Stimulated activated CD8-positive, alpha-beta memory T cell treated with anti-CD3 and anti-CD28 coated beads, Interleukin-12 subunit alpha, Interleukin-12 subunit beta, amount 100 ng/mL, for 1 hour (primary cell): ENCODE results near the gene BMP6.
"Not testable (repeated sequence)": the region's sequence is repeated elsewhere in the genome, so short reads cannot be mapped to it uniquely, and the experiment has no call there.

Source experiments
- DNase-seq: peaks from one replicate; pipeline ENCODE4 v3.0.0-alpha.2; 2020; ENCODE audit warnings: low read depth

Gene BMP6

DNA sequence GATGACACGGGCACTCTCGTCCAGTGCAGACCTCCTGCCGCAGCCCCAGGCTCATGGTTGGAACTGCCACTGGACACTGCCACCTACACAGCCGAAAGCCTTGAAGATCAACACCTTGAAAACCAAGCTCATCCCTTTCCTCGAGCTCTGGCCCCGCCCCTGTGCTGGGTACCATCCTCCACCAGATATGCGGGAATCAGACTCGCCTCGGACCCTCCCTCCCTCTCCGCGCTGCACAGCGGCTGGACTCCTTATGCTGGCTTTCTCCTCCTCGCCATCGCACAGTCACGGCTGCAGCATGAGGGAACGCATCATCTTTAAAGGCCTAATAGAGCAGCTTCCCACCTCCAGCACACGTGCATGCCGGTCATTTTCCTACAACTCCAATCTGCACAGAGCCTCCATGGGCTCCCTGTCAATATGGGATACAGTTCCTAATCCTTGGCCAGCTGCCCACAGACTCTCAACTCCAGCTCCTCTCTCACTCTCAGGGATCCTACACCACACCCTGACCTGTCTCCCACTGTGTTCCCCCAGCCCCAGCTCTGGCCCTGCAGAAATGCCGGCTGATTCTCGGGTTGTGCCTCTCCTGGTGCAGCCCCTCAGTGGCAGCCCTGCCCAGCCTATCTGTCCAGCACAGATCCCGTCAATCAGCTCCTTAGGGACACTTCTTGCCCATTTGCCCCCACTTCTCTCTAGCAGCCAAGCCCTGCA, 161.5 kb downstream of the BMP6 start:
- no peak for DNase-seq

DNA sequence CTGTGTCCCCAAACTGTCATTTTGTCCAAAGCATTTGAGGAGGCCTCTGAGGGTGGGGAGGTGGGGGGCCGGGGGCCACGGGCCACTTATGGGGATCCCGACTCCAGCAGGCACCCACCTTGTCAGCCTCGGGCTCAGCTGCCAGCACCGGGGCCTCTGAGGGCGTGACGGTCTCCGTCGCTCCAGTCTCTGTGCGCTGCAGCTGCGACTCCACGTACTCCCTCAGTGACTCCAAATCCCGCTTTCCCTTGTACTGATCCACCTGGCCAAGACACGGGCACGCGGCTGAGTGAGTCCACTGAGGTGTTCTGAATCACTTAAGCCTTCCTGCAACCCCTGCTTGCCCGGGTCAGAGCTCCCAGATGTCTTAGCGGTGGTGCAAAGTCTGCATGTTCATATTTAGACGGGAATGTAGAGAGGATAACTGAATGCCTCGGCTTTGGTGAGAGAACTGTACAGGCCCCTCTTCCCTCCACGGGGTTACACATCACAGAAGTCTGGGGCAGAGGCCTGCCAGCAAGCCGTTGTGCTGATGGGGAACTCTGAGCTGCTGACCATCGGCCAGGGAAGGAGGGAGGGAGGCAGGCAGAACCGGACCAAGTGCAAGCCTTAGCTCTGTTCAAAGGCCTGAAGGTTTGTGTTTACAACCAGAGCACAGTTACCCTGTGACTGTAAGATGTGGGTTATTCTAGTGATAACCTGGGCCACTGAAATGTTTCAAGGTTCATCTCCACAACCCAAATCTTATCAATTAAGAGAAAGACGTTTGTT, 162.9 kb downstream of the BMP6 start:
- DNase-seq, result no peak

DNA sequence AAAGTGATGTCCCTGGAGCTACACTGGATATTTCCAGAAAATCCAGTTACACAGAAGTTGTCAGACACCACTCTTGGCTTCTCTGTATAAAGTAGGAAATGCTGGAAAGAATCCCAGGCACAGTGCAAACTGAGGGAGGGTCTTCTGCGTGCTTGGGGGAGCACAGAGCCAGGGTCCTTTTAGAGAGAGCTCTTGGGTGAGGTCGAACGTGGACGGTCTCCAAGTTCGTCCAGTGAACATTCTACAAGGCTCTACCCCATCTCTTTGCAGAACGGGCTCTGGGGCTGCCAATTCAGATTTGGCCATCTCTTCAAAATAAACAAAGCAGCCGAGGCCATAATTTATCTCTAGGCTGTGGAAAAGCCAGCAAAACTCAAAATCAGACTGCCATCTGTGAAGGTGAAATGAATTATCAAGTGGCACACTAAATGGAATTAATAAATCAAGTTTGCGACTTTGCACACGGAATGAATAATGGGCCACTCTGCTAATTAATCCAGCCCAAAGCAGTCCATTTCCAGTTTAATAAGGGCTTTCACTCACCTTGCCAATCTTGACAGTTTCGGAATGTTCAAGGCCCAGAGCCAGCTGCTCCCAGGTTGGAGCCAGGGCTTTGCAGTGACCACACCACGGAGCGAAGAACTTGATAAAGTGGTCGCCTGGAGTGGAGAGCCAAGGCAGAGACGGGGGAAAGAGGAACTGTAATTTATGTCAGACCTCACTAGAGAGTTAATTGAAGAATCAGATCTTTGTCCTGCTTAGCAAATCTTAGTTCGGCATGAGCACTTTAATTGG, 165.4 kb downstream of the BMP6 start:
- DNase-seq, result no peak

DNA sequence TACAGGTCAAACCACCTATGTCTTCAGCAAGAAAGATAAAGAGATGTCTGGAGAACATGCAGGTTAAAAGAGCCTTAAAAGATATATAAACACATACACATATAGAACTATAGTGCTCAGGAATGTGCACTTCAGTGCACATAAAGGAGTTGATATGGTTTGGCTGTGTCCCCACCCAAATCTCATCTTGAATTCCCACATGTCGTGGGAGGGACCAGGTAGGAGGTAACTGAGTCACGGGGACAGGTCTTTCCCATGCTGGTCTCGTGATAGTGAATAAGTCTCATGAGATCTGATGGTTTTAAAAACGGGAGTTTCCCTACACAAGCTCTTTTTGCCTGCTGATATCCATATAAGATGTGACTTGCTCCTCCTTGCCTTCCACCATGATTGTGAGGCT, 166.5 kb downstream of the BMP6 start:
- DNase-seq, result not testable (repeated sequence)

DNA sequence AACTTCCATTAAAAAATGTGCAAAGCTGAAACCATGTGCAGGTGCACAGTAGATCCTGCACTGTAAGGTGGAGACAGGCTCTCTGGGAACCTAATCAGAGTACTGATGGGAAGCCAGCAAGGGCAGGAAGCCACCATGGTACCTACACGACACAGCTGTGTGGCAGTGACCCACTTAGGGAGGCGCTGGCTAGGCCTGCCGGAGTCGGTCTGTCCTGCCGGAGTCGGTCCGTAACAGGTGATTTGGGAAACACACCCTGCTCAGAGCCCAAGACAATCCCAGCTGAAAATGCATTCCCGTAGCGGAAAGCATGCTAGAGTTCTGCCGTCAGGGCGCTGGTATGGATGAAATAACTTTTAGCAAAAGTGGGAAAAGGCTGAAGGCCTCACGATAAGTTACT, 167.4 kb downstream of the BMP6 start:
- DNase-seq, result no peak

DNA sequence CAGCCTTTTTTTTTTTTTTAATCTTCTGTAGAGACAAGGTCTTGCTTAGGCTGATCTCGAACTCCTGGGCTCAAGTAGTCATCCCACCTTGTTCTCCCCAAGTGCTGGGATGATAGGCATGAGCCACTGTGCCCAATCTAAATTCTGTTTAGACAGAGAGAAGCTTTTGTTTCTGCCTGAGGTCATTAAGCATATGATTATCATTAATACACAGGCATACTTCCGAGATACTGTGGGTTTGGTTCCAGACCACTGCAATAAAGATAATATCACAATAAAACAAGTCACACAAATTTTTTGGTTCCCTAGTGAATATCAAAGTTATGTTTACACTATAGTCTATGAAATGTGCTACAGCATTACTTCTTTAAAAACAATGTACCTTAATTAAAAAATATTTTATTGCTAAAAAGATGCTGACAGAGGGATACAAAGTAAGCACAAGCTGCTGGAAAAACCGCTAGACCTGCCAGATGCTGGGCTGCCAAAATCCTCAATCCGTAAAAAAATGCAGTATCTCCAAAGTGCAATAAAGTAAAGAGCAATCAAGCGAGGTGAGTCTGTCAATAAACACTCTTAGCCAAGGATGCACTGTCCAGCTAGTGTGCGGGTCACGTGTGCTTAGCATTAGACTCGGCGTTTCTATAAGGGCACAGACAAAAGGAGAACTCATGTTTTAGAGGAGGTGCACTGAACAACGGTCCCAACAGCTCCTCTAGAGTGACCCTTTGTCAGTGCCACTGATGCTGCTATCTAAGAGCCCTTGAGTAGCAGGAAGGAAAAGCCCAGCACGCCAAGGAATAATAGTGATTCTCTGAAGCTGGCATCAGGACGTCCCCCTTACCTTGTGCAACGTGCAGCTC, 168.6 kb downstream of the BMP6 start:
- DNase-seq, result no peak

DNA sequence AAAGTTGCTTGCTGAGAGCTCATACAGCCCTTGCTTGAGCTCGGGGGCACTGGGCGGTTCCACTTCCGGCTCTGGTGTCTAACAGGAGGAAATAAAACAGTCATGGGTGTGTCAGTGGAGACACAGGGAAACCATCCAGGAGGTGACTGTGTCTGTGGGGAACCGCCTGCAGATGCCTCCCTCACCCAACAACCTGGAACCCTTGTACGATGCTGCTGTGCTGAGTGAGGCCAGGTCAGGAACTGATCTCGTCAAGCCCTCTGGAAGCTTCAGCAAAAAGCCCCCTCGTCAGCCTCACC, 169.2 kb downstream of the BMP6 start:
- no peak for DNase-seq

DNA sequence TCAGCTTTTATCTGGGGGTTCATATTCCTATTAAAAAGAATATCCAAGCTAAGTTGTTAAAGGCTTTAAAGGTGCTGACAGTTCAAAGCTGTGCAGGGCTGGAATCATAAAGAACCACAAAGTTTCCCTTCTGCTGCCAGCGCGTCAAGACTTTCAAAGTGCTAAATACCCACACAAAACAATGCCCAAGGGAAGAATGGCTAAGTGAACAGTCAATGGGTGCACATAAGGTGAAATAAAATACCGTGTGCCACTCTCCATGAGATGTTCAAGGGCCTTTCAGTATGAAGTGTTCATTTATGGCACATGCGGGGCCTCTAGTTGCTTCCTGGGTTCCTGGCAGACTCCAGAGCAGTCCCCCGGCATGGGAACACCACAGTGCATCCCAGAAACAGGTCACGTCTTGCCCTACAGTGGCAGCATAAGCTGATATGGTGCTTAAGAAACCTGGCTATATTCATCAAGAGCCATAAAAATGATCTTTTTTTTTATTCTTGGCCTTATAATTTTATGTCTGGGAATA, 170.6 kb downstream of the BMP6 start:
- no peak for DNase-seq

DNA sequence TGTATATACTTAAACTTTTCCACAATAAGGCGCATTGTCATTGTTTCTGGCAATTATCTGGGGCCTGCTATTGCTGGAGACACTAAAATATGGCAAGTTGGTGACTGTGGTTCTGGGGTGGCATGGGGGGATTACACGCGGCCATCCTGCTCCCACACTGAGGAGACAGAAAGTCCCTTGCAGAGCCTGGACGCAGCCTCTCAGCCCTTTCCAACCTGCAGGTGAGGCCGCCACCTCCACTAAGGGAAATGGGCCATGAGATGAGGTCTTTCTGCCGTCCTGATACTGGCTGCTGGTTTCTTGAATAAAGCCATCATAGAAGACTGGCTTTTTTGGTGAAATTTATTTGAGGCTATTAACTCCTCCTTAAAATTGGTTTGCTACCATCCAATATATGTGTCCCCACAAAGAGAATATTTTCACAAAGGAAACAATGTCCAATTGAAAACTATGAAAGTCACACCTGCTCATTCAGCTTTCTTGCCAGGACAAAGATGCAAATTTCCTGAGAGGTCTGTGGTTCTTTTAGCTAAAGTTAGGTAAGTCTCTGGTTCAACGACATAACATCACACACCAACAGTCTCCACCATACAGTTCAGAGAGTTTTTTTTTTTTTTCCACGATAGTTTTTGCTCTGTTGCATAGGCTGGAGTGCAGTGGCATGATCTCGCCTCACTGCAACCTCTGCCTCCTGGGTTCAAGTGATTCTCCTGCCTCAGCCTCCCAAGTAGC, 171.7 kb downstream of the BMP6 start:
- no peak for DNase-seq

DNA sequence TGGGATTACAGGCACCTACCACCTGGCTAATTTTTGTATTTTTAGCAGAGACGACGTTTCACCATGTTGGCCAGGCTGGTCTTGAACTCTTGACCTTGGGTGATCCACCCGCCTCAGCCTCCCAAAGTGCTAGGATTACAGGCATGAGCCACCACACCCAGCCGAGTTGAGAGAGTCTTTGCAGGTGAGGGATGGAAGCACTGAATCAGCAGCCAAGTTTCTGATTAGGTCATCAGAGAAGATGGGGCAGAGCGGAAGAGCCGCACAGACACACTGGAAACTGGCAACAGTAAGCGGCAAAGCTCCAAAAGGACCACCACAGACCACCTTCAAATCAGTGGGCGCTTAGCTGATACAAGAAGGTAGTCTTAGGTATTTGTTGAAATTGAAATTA, 172.3 kb downstream of the BMP6 start:
- not testable (repeated sequence) for DNase-seq

DNA sequence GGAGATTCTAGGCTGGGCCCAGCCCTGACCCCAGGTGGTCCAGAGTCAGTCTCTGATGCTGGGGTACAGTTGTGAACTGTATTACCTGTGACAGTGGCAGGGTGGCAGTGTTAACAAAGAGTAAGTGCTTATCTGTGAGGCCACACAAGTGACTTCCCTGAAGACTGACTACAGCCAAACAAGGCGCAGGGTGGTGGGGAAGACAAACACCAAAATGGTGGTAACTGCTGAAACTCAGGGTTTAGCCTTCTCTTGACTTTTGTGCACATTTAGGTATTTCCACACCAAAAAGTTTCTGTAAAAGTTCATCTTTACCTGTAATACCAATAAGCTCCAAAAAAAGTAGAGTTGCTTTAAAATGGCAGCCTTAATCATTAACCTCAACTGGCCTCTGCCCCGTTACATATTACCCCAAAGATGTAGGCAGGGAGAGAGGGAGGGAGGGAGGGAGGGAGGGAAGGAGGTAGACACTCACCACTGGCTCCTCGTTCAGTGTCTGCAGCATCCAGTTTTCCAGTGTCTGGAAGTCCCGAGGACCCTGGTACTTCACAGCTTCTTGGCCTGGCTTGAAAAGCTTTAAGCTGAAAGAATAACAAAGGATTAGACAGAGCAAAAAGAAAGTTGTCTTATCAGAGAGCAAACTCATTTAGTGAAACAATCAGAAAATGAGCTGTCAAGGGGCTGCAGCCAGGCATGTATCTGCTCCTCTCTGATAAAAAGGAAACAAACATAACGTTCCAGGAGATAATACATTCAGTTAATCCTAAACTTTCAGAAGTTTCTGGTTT, 173.4 kb downstream of the BMP6 start:
- no peak for DNase-seq

DNA sequence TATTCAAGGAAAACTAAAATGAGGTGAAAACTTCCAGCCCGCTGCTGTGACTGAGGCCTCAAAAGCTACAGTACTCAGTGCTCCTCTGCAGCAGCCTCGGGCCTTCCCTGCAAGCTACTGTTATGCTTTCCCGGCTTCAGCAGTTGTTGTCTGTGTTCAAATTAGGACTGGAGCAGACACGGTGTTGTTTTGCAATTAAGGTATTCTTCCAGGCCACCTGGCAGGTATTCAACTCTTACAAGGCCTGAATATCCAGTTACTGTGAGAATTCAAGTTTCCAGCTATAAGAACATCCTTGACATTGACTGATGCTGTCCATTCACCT, 174.0 kb downstream of the BMP6 start:
- DNase-seq, result no peak

DNA sequence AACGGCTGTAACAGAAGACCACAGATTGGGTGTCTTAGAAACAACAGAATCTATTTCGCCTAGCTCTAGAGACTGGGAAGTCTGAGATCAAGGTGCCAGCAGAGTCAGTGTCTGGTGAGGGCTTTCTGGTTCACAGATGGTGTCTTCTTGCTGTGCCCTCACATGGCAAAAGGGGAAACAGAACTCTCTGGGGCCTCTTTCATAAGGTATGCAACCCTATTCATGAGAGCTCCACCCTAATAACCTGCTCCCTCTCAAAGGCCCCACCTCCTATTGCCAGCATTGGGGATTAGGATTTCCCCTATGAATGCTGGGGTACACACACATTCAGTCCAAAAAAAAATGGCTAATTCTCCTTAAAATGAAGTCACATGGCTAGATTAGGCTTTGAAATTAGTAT, 174.7 kb downstream of the BMP6 start:
- no peak for DNase-seq

DNA sequence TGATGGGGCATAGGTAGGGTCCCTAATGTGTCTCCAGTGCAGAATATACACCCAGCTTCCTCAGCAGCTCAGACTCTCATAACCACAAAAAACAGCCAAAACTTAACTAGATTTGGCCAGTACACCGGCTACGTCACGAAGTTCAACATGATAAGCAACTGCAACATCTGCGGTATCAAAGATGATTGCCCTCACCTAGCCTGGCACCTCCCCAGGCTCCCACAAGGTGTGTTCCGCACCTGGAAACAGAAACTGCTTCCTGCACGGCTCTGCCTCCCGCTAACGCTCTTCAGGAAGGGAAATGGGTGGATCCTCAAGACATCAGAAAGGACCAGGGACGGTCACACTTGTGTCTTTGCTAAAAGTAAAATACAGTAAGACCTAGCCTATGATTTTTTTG, 175.2 kb downstream of the BMP6 start:
- DNase-seq, result no peak

DNA sequence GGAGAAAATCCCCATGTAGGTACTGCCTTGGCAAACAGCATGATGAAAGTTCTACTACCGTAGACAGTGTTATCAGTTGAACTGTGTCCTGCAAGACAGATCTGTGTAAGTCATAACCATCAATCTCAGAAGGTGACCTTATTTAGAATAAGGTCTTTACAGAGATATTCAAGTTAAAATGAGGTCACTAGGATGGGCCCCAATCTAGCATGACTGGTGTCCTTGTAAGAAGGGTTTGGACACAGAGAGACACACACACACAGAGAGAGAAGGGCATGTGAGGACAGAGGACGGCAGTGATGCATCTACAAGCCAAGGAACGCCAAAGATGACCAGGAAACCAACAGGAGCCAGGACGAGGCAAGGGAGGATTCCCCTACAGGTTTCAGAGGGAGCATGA, 175.9 kb downstream of the BMP6 start:
- no peak for DNase-seq

DNA sequence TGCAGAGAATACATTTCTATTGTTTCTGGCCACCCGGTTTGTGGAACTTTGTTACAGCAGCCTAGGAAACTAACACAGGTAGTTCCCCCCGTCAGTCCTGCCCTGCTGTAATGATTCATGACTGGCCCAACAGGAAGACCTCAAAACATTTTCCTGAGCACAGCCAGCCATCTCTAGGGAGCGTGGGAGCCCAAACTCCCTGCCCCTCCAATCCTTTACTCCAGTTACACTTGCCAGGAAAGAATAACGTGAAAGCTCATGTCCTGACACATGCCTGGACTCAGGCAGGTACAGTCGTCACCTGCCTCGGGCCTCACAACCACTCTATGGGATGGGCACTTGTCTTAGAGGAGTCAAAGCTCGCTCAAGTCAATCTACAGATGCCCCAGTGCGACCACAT, 176.3 kb downstream of the BMP6 start:
- no peak for DNase-seq

DNA sequence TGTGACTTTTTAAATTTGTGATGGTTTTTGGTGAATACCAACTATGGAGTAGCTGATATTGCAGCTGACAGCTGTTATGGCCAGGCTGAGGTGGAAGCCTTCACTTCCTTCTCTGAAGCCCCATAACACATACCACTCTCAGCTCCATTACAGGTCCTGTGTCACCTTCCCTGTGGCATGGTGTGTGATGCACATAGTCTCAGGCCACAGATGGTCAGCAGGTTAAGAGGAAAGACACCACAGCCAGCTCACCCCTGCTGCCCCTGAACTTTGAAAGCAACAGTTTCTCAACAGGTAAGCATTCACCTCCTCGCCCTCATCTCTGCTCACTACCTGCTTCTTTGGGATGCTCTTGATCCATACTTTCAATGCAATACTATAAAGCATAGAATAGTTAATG, 177.0 kb downstream of the BMP6 start:
- DNase-seq, result no peak

DNA sequence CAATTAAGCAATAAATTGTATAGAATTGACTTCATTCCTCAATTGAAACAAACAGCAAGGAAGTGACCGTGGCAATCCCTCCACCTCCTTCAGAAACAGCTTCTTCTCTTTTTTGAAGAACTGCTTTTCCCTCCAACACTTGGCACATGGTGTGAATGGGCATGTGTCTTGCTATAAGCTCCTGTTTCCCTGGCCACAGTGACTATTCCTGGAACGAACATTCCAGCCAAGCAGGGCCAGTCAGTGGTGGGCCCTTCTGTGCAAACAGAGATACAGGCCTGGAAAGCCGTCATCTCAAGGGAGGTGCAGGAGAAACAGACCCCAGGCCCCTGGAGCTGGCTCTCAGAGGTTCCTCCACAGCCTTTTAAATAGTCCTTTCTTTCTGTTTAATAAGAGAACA, 177.8 kb downstream of the BMP6 start:
- DNase-seq, result no peak

DNA sequence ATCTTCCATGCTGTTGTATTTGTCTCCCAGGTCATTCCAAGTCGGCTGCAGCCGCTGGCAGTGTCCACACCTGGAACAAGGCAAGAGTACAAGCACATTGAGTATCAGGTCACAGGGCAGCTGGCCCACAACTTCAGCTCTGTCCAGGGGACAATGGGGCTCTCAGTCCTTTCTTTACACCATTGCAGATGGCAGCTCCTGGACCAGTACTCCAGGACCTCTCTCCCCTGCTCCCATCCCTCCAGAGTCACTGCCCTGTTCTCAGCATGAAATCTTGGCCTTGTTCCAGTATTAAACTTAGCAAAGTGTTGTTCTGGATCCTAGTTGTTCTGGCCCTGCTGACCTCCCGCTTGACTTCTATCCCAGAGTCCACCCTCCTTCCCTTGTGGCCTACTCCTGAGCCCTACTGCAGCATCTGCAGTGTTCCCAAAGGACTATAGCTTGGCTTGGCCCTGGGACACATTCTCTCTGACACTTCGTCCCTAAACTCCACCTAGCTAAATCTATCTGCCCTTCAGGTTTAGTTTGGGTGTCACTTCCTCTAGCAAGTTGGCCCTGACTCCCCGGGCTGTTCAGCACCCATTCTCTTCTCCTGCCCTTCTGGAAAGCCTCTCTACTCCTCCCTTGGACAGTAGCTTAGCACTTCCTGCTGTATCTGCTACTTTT, 178.9 kb downstream of the BMP6 start:
- DNase-seq, result no peak

DNA sequence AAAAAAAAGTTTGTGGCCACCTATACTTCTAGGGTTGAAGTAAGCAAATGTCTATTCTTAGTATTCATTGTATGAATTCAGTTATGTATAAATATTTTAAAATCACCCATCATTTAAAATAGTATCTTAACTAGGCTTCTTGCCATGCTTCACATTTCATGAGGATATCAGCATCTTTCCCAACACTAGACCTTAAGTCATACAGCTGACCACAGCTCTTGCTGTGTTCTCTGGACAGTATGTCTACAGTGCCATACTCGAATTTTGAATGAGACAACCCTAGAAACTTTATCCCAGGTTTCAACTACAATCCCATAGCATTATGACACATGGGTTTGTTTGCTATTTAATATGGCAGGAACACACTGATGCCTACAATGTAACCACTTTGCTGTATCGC, 179.5 kb downstream of the BMP6 start:
- DNase-seq, result no peak
